K562 (cell line): ENCODE data around the gene POC1B. TPM values are rescaled to one million over a fixed set of nuclear protein-coding genes. Genes with fewer than 3 reads are reported as not detected.

Source experiments
- FOSL1 ChIP-seq: fragments of 200-800 bp; sonication (Bioruptor generic); conservative IDR thresholded peaks from 2 replicates; pipeline ENCODE4 v1.6.1; 2016; ENCODE audit warnings: missing genetic modification characterization, missing compliant biosample characterization
- LARP7 ChIP-seq: fragments of 450-650 bp; IDR thresholded peaks from 2 replicates; pipeline ENCODE4 v1.6.1; 2016
- POLR2B ChIP-seq: fragments of 450-650 bp; IDR thresholded peaks from 2 replicates; pipeline ENCODE4 v1.6.1; 2018; ENCODE audit warnings: low read depth; ENCODE audit not compliant: partially characterized antibody
- PTBP1 ChIP-seq: fragments of 200-400 bp; formaldehyde crosslinking; IDR thresholded peaks from 2 replicates; pipeline ENCODE4 v1.6.1; 2017; ENCODE audit warnings: low read depth, low read length
- RAD51 ChIP-seq: fragments of 450-650 bp; IDR thresholded peaks from 2 replicates; pipeline ENCODE4 v1.7.1; 2016; ENCODE audit warnings: low read depth, mild to moderate bottlenecking, borderline replicate concordance
- STAG1 ChIP-seq: sonication (generic); formaldehyde crosslinking; IDR thresholded peaks from 2 replicates; pipeline ENCODE4 v1.5.0; 2020; ENCODE audit warnings: missing genetic modification reagents, borderline replicate concordance
- THRAP3 ChIP-seq: fragments of 450-650 bp; IDR thresholded peaks from 2 replicates; pipeline ENCODE4 v1.6.1; 2016; ENCODE audit warnings: mild to moderate bottlenecking, inconsistent platforms, borderline replicate concordance
- polyA plus RNA-seq, 8 experiments: library from polyadenylated mRNA; depleted of rRNA in 4 of 8; stranded (reverse) in 5 of 8; unstranded in 3 of 8; fragments of >200 nt; fragmentation: Nextera tagmentation in 2 of 8; fragmentation: Illumina TruSeq in 1 of 8; extraction: Ambion mirVana in 2 of 8; extraction: Trizol in 1 of 8; gene quantifications; 2 replicates each; pipeline versions ENCODE4 v1.2.1 to v1.2.3, GENCODE V29; 2011 to 2014; ENCODE audit warnings: inconsistent platforms in 1 of 8, missing spikeins in 1 of 8
- total RNA-seq, 7 experiments: library from RNA; depleted of rRNA in 6 of 7; stranded (reverse); fragments of >200 nt in 6 of 7; fragmentation: Illumina TruSeq in 2 of 7; extraction: Trizol in 2 of 7; gene quantifications; 2 replicates each; pipeline versions ENCODE4 v1.2.1 to v1.2.3, GENCODE V29; 2011 to 2021; ENCODE audit warnings: low replicate concordance in 1 of 7
- TF ChIP-seq, protein P1 (sequence below): fragments of 450-650 bp; formaldehyde crosslinking; IDR thresholded peaks from 2 replicates; pipeline ENCODE4 v1.4.0; 2020; ENCODE audit warnings: mild to moderate bottlenecking, mixed read lengths
- TF ChIP-seq, protein P2 (sequence below): sonication (generic); IDR thresholded peaks from 2 replicates; pipeline ENCODE4 v1.6.1; 2016
- TF ChIP-seq, protein P3 (sequence below): IDR thresholded peaks from 2 replicates; pipeline ENCODE4 v1.6.1; 2011; ENCODE audit not compliant: insufficient read length; ENCODE audit errors: extremely low read depth
- TF ChIP-seq, protein P4 (sequence below): sonication (generic); formaldehyde crosslinking; IDR thresholded peaks from 2 replicates; pipeline ENCODE4 v1.9.0; 2022; ENCODE audit warnings: mild to moderate bottlenecking, missing genetic modification reagents
- TF ChIP-seq, protein P5 (sequence below): sonication (generic); formaldehyde crosslinking; IDR thresholded peaks from 2 replicates; pipeline ENCODE4 v1.8.1; 2022; ENCODE audit warnings: missing genetic modification reagents

The POC1B gene
- total and polyA plus RNA-seq, 9 of the 15 experiments (the other 6 are each of a cell fraction or from before 2014, with no cell fraction given): 4.5 to 16.1 (median 10.4) TPM

DNA sequence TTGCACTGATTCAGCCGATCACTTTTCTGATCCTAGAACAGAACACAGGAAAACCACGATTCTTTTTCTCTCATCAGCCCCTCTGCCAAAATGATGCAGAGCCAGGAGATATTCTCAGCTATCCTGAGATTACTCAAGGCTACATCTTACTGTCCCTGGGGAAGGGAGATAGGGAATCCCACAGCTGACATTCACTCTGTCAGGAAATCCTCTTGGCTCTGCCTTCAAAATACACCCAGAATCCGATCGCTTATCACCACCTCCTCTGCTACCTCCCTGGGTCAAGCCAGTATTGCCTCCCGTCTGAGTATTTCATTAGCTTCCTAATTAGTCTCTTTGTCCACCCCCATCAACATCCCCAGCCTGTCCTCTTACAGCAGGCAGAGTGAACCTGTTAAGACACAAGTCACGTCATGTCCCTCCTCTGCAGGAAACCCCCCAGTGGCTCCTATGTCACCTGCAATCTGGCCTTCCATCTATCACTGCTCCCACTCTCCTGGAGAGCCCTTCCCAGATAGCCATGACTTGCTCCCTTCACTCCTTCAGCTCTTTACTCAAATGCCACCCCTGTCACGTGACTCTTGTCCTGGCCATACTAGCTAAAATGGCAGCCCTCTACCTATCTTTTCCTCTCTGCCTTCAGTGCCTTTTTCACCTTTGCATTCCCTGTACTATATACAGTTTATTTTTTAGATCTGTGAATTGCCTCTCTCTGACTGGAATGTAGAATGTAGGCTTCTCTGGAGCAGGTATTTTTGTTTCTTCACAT lies 71.6 kb downstream of the POC1B start (continued):
- TF ChIP-seq, protein P1, sequence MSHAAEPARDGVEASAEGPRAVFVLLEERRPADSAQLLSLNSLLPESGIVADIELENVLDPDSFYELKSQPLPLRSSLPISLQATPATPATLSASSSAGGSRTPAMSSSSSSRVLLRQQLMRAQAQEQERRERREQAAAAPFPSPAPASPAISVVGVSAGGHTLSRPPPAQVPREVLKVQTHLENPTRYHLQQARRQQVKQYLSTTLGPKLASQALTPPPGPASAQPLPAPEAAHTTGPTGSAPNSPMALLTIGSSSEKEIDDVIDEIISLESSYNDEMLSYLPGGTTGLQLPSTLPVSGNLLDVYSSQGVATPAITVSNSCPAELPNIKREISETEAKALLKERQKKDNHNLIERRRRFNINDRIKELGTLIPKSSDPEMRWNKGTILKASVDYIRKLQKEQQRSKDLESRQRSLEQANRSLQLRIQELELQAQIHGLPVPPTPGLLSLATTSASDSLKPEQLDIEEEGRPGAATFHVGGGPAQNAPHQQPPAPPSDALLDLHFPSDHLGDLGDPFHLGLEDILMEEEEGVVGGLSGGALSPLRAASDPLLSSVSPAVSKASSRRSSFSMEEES: peak; percentile 89
- TF ChIP-seq RAD51 (peak; percentile 80), PTBP1 (no peak), STAG1 (no peak), THRAP3 (no peak), POLR2B (no peak), FOSL1 (tag) (no peak), LARP7 (no peak)
- TF ChIP-seq, protein P2, sequence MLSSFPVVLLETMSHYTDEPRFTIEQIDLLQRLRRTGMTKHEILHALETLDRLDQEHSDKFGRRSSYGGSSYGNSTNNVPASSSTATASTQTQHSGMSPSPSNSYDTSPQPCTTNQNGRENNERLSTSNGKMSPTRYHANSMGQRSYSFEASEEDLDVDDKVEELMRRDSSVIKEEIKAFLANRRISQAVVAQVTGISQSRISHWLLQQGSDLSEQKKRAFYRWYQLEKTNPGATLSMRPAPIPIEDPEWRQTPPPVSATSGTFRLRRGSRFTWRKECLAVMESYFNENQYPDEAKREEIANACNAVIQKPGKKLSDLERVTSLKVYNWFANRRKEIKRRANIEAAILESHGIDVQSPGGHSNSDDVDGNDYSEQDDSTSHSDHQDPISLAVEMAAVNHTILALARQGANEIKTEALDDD: no peak
- TF ChIP-seq, protein P3, sequence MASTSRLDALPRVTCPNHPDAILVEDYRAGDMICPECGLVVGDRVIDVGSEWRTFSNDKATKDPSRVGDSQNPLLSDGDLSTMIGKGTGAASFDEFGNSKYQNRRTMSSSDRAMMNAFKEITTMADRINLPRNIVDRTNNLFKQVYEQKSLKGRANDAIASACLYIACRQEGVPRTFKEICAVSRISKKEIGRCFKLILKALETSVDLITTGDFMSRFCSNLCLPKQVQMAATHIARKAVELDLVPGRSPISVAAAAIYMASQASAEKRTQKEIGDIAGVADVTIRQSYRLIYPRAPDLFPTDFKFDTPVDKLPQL: no peak
- TF ChIP-seq, protein P4, sequence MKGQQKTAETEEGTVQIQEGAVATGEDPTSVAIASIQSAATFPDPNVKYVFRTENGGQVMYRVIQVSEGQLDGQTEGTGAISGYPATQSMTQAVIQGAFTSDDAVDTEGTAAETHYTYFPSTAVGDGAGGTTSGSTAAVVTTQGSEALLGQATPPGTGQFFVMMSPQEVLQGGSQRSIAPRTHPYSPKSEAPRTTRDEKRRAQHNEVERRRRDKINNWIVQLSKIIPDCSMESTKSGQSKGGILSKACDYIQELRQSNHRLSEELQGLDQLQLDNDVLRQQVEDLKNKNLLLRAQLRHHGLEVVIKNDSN (CRISPR knock-in tag): 0 out of 2 replicates have a peak, but pooled peaks have one; percentile 33
- TF ChIP-seq, protein P5, sequence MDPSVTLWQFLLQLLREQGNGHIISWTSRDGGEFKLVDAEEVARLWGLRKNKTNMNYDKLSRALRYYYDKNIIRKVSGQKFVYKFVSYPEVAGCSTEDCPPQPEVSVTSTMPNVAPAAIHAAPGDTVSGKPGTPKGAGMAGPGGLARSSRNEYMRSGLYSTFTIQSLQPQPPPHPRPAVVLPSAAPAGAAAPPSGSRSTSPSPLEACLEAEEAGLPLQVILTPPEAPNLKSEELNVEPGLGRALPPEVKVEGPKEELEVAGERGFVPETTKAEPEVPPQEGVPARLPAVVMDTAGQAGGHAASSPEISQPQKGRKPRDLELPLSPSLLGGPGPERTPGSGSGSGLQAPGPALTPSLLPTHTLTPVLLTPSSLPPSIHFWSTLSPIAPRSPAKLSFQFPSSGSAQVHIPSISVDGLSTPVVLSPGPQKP (CRISPR knock-in tag): no peak
- TF ChIP-seq, all 486 proteins: peak for 8
